Measurements from ENCODE around the gene ZDHHC19.

ZDHHC19 gene

GRCh38 chr3:196156160-196156559 is 55.0 kb downstream of the ZDHHC19 start:
- TF ChIP-seq CTCF (IDR thresholded peaks at IDR 0.05), result no peak
- H3K4me3 ChIP-seq, result no peak overlapping the region
- H3K27ac ChIP-seq, result no peak overlapping the region
- DNase-seq (ENCODE audit: low spot score), result no peak

- Histone ChIP-seq H3K27ac (no peak overlapping the region), H3K4me3 (no peak overlapping the region)
- TF ChIP-seq CTCF (IDR thresholded peaks at IDR 0.05), result no peak
- no peak for DNase-seq (ENCODE audit: low spot score)
Measured at GRCh38 chr3:196150481-196150880, 60.7 kb downstream of the ZDHHC19 start.

GRCh38 chr3:196149831-196150301 is 61.3 kb downstream of the ZDHHC19 start:
- Histone ChIP-seq H3K27ac (no peak overlapping the region), H3K4me3 (no peak overlapping the region)
- DNase-seq (ENCODE audit: low spot score), result no peak
- no peak for TF ChIP-seq CTCF (IDR thresholded peaks at IDR 0.05)

- TF ChIP-seq CTCF (IDR thresholded peaks at IDR 0.05), result no peak
Measured at GRCh38 chr3:196149375-196149774, 61.8 kb downstream of the ZDHHC19 start.

More at GRCh38 chr3:196149375-196149774, 61.8 kb downstream of the ZDHHC19 start:
- Histone ChIP-seq H3K27ac (no peak overlapping the region), H3K4me3 (no peak overlapping the region)
- no peak for DNase-seq (ENCODE audit: low spot score)
